ENCODE results near the gene NDUFA1. TPM values are rescaled to one million over a fixed set of nuclear protein-coding genes. Genes with fewer than 3 reads are reported as not detected.
"Not testable (repeated sequence)": the region's sequence is repeated elsewhere in the genome, so short reads cannot be mapped to it uniquely, and the experiment has no call there.

The NDUFA1 gene
- total RNA-seq, 4 donors from 2014 or later = 101 to 119 (median 105) TPM

DNA sequence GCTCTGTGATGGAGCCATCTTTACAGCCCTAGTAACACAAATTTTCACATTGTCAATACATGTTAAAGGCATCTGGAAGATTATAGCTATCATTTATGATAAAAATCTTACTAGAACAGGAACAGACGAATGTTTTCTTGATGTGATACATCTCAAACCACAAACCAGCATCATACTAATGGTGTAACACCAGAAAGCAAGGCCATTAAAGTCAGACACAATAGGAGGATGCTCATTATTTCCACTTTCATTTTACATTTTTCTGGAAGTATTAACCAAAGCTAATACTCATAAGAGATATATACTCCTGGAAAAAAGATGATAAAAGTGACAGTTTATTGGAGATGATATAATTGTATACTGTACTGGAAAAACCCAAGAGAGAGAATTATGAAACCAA is 29.3 kb downstream of the NDUFA1 start:
- in situ Hi-C loops (cut with MboI; ENCODE audit: low sequenced_read_pairs in 4 of 4) = no loop called here
- Histone ChIP-seq H3K4me3 (no peak overlapping the region), H3K27me3 (no peaks in the 10 kb centered on the region), H3K9me3 (no peaks in the 10 kb centered on the region), H3K36me3 (no peaks in the 10 kb centered on the region), H3K4me1 (no peaks in the 10 kb centered on the region), H3K27ac (no peak overlapping the region)
- intact Hi-C loops (cut with DNase I; ENCODE audit: low total_unique reads) = no loop called here
- ATAC-seq (no peak), DNase-seq (no peak)
- no peak for TF ChIP-seq POLR2A (IDR thresholded peaks at IDR 0.05)
- TF ChIP-seq, protein P1, sequence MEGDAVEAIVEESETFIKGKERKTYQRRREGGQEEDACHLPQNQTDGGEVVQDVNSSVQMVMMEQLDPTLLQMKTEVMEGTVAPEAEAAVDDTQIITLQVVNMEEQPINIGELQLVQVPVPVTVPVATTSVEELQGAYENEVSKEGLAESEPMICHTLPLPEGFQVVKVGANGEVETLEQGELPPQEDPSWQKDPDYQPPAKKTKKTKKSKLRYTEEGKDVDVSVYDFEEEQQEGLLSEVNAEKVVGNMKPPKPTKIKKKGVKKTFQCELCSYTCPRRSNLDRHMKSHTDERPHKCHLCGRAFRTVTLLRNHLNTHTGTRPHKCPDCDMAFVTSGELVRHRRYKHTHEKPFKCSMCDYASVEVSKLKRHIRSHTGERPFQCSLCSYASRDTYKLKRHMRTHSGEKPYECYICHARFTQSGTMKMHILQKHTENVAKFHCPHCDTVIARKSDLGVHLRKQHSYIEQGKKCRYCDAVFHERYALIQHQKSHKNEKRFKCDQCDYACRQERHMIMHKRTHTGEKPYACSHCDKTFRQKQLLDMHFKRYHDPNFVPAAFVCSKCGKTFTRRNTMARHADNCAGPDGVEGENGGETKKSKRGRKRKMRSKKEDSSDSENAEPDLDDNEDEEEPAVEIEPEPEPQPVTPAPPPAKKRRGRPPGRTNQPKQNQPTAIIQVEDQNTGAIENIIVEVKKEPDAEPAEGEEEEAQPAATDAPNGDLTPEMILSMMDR (IDR thresholded peaks at IDR 0.05 in 4 of 5, conservative IDR thresholded peaks at IDR 0.05 in 1 of 5) = no peak

DNA sequence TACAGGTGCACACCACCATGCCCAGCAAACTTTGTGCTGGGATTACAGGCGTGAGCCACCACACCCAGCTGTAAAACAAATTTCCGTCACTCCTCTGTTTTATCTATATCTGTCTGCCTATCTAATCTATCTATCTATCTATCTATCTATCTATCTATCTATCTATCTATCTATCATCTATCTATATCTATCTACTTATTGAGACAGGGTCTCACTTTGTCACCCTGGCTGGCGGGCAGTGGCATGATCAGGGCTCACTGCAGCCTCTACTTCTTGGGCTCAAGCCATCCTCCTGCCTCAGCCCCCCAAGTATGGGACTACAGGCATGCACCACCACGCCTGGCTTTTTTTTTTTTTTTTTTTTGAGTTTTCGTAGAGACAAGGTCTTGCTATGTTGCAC is 44.7 kb downstream of the NDUFA1 start:
- intact Hi-C loops (cut with DNase I; ENCODE audit: low total_unique reads) = no loop called here
- no peak for TF ChIP-seq POLR2A (IDR thresholded peaks at IDR 0.05)
- TF ChIP-seq, protein P1 (IDR thresholded peaks at IDR 0.05 in 4 of 5, conservative IDR thresholded peaks at IDR 0.05 in 1 of 5) = no peak
- in situ Hi-C loops (cut with MboI; ENCODE audit: low sequenced_read_pairs in 4 of 4) = no loop called here
- no peak for DNase-seq
- H3K36me3 ChIP-seq = no peaks in the 10 kb centered on the region
- no peaks in the 10 kb centered on the region for H3K9me3 ChIP-seq
- H3K27me3 ChIP-seq = no peaks in the 10 kb centered on the region
- ATAC-seq = no peak
- no peaks in the 10 kb centered on the region for H3K4me1 ChIP-seq
- no peak overlapping the region for H3K4me3 ChIP-seq
- H3K27ac ChIP-seq = no peak overlapping the region

DNA sequence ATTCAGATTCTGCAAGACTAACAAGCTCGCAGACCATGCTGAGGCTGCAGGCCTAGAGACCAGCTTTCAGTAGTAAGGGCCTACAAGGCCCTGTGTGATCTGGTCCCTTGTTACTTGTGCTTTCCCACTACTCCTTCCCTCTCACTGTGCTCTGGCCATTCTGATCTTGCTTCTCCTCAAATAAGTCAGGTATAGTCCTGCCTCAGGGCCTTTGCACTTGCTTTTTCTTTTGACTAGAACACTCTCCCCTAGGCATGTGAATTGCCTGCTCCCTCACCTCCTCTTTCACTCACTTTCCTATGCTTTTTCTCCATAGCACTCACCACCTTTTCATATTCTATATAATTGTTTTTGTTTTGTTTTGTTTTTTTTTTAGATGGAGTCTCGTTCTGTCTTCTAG is 46.2 kb downstream of the NDUFA1 start:
- no peak for DNase-seq
- Histone ChIP-seq H3K27ac (no peak overlapping the region), H3K4me3 (no peak overlapping the region), H3K27me3 (no peaks in the 10 kb centered on the region), H3K9me3 (no peaks in the 10 kb centered on the region), H3K36me3 (no peaks in the 10 kb centered on the region), H3K4me1 (no peaks in the 10 kb centered on the region)
- no peak for TF ChIP-seq POLR2A (IDR thresholded peaks at IDR 0.05)
- TF ChIP-seq, protein P1 (IDR thresholded peaks at IDR 0.05 in 4 of 5, conservative IDR thresholded peaks at IDR 0.05 in 1 of 5) = no peak
- intact Hi-C loops (cut with DNase I; ENCODE audit: low total_unique reads) (no loop called here), in situ Hi-C loops (cut with MboI; ENCODE audit: low sequenced_read_pairs in 4 of 4) (no loop called here)
- ATAC-seq = no peak

DNA sequence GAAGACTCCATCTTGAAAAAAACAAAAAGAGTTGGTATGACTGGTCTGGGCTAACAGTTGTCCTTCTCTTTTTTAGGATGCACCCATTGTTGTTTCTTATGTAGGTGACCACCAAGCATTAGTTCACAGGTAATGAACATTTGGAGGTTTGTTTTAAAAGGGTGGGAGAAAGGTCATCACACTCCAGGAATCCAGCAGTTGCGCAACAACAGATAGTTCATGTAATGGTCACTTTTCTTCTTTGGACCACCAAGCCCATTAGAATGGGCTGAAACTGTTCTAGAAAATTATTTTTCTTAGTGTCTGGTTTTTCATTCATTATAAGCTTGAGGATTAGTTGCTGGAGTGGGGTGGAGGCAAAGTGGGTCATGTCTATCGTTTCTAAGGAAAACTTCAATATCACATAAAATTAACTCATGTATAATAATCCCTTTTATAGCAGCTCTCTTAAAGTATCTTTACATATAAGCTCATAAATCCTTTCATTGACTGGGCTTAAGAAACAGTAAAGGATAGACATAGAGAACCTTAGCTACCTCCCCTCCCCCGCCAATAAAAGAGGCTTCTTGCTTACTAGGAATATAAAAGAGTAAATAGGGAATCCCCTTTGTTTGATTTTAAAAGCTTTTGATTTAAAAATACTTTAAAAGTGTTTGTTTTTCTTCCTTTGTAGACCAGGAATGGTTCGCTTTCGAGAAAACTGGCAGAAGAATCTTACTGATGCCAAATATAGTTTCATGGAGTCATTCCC is 48.4 kb downstream of the NDUFA1 start:
- no peaks in the 10 kb centered on the region for H3K9me3 ChIP-seq
- no peaks in the 10 kb centered on the region for H3K36me3 ChIP-seq
- TF ChIP-seq POLR2A (IDR thresholded peaks at IDR 0.05) = no peak
- TF ChIP-seq, protein P1 (IDR thresholded peaks at IDR 0.05 in 4 of 5, conservative IDR thresholded peaks at IDR 0.05 in 1 of 5) = no peak
- H3K27ac ChIP-seq = no peak overlapping the region
- in situ Hi-C loops (cut with MboI; ENCODE audit: low sequenced_read_pairs in 4 of 4) = no loop called here
- intact Hi-C loops (cut with DNase I; ENCODE audit: low total_unique reads) = no loop called here
- no peak overlapping the region for H3K4me3 ChIP-seq
- no peak for ATAC-seq
- no peaks in the 10 kb centered on the region for H3K4me1 ChIP-seq
- no peaks in the 10 kb centered on the region for H3K27me3 ChIP-seq
- DNase-seq = no peak

DNA sequence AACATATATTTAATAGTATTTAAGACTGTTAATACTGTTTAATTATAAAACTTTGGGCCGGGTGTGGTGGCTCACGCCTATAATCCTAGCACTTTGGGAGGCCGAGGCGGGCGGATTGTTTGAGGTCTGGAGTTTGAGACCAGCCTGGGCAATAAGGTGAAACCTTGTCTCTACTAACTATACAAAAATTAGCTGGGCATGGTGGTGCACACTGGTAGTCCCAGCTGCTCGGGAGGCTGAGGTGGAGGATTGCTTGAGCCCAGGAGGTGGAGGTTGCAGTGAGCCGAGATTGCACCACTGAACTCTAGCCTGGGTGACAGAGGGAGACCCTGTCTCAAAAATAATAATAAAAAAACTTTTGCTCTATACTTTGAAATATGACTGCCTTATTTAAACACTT is 50.8 kb downstream of the NDUFA1 start:
- ATAC-seq; H3K9me3 ChIP-seq; H3K4me3 ChIP-seq; H3K27me3 ChIP-seq; DNase-seq; intact Hi-C loops (cut with DNase I; ENCODE audit: low total_unique reads); H3K36me3 ChIP-seq; H3K27ac ChIP-seq; H3K4me1 ChIP-seq; in situ Hi-C loops (cut with MboI; ENCODE audit: low sequenced_read_pairs in 4 of 4): not testable (repeated sequence)

Other genes with a start within 250 kb of the NDUFA1 start
- gene SEPTIN6, start 178.7 kb upstream of the NDUFA1 start, total RNA-seq = 10 to 100 TPM in 1 of 4 donors, 1 to 10 TPM in 3; 1.2 to 11.1 (median 3.5) TPM
- under 1 TPM in 1 of 4 donors, not detected in 3; 0.76 TPM for gene SOWAHD, start 113.2 kb upstream of the NDUFA1 start, total RNA-seq
- gene RPL39, start 80.2 kb upstream of the NDUFA1 start, total RNA-seq = 1,000 to 10,000 TPM; 3,033 to 5,904 (median 3,913) TPM
- gene UPF3B, start 18.9 kb upstream of the NDUFA1 start, total RNA-seq = 1 to 10 TPM; 4.7 to 6.3 (median 5.7) TPM
- gene RNF113A, start 99 bp upstream of the NDUFA1 start, total RNA-seq = 10 to 100 TPM in 2 of 4 donors, 1 to 10 TPM in 2; 8.9 to 15.7 (median 12.1) TPM
- gene AKAP14, start 24.1 kb downstream of the NDUFA1 start, total RNA-seq = not detected
- 1 to 10 TPM; 3.4 to 5.1 (median 4.3) TPM for gene NKAP, start 71.9 kb downstream of the NDUFA1 start, total RNA-seq
- not detected for gene RHOXF2B, start 205.9 kb downstream of the NDUFA1 start, total RNA-seq
- gene RHOXF1, start 244.1 kb downstream of the NDUFA1 start, total RNA-seq = not detected